ENCODE results near the gene LRRC8B.
"Not testable (repeated sequence)": the region's sequence is repeated elsewhere in the genome, so short reads cannot be mapped to it uniquely, and the experiment has no call there.

LRRC8B gene

GRCh38 chr1:89629146-89629545, 104.5 kb downstream of the LRRC8B start:
- no peak for DNase-seq (ENCODE audit: low spot score)
- in situ Hi-C loops (cut with MboI; ENCODE audit: low sequenced_read_pairs, unreplicated experiment): no loop called here
- TF ChIP-seq CTCF (IDR thresholded peaks at IDR 0.05; ENCODE audit: borderline replicate concordance, control extremely low read depth, extremely low read depth, insufficient read depth, missing control alignments): no peak

GRCh38 chr1:89629600-89629999, 105.0 kb downstream of the LRRC8B start:
- in situ Hi-C loops (cut with MboI; ENCODE audit: low sequenced_read_pairs, unreplicated experiment); DNase-seq (ENCODE audit: low spot score): not testable (repeated sequence)

- no peak for DNase-seq (ENCODE audit: low spot score)
- in situ Hi-C loops (cut with MboI; ENCODE audit: low sequenced_read_pairs, unreplicated experiment): loop anchor here (10.0 kb wide), 1 partner anchor 135 kb away; no protein-coding TSS in a partner anchor
- no peak for TF ChIP-seq CTCF (IDR thresholded peaks at IDR 0.05; ENCODE audit: borderline replicate concordance, control extremely low read depth, extremely low read depth, insufficient read depth, missing control alignments)
Measured at GRCh38 chr1:89630048-89630447, 105.4 kb downstream of the LRRC8B start.

- no peak for TF ChIP-seq CTCF (IDR thresholded peaks at IDR 0.05; ENCODE audit: borderline replicate concordance, control extremely low read depth, extremely low read depth, insufficient read depth, missing control alignments)
- DNase-seq (ENCODE audit: low spot score): no peak
- in situ Hi-C loops (cut with MboI; ENCODE audit: low sequenced_read_pairs, unreplicated experiment): loop anchor here (10.0 kb wide), 1 partner anchor 133 kb away; no protein-coding TSS in a partner anchor
Measured at GRCh38 chr1:89631816-89632656, 107.4 kb downstream of the LRRC8B start.

GRCh38 chr1:89632657-89633247, 108.1 kb downstream of the LRRC8B start, which contains the start of gene LRRC8C:
Gene LRRC8C, plus strand, starts transcription at chr1:89633120. Its CDS starts 53,354 bp downstream, at chr1:89686474.
- peak; percentile 91 for DNase-seq (ENCODE audit: low spot score)
- TF ChIP-seq CTCF (IDR thresholded peaks at IDR 0.05; ENCODE audit: borderline replicate concordance, control extremely low read depth, extremely low read depth, insufficient read depth, missing control alignments): peak; percentile 90
- in situ Hi-C loops (cut with MboI; ENCODE audit: low sequenced_read_pairs, unreplicated experiment): loop anchor here (10.0 kb wide), 1 partner anchor 132 kb away; no protein-coding TSS in a partner anchor

- TF ChIP-seq CTCF (IDR thresholded peaks at IDR 0.05; ENCODE audit: borderline replicate concordance, control extremely low read depth, extremely low read depth, insufficient read depth, missing control alignments): no peak
- in situ Hi-C loops (cut with MboI; ENCODE audit: low sequenced_read_pairs, unreplicated experiment): loop anchor here (10.0 kb wide), 1 partner anchor 131 kb away; no protein-coding TSS in a partner anchor
- DNase-seq (ENCODE audit: low spot score): peak; percentile 67
Measured at GRCh38 chr1:89633248-89633799, 108.7 kb downstream of the LRRC8B start.
